Astrocyte of the hippocampus (primary cell): ENCODE results near the gene RBP4.

Source experiments
- DNase-seq: peaks from one replicate; pipeline ENCODE4 v3.0.0; 2011; ENCODE audit warnings: low read depth, low spot score

RBP4 gene

DNA sequence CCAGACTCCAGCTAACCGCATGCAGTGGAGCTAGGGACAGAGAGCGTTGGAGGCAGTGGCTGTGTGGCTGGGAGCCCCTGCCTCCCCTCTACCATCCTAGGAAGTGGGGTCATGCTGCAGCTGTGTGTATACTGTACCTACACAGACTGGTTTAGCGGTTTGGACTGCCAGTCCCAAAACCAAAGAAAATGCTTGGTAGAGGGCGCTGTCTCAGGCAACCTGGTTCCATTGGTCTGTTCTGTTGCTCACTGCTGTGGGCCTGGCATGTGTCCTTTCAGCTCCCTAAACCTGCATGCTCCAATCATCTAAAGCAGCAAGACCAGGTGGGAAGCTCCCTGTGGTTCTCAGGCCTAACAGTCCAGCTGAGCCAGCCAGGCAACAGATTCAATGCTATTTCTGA, 4.5 kb downstream of the RBP4 start:
- no peak for DNase-seq

GRCh38 chr10:93595378-93596161, 5.5 kb downstream of the RBP4 start:
- peak; percentile 16 for DNase-seq

DNA sequence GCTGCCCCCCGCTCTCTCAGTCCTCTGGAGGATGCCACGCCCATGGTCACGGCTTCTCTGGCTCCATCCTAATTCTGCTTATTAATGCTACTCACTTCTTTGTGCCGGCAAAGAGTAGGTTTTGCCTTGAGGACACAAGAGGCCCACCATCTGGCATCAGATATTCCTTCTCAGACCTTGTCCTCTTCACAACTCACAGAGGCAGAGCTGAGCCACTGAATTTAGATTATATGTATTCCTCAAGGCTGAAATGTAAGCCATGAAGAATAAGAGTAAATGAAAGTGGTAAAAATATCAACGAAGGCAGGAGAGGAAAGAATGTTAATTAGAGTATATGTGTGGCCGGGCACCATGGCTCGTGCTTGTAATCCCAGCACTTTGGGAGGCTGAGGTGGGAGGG, 6.5 kb downstream of the RBP4 start:
- DNase-seq: no peak

- DNase-seq: no peak
Measured at GRCh38 chr10:93593749-93594148, 7.3 kb downstream of the RBP4 start.

- DNase-seq: no peak
Measured at GRCh38 chr10:93593254-93593653, 7.8 kb downstream of the RBP4 start.

GRCh38 chr10:93591065-93591808, 9.8 kb downstream of the RBP4 start:
- DNase-seq: no peak

DNA sequence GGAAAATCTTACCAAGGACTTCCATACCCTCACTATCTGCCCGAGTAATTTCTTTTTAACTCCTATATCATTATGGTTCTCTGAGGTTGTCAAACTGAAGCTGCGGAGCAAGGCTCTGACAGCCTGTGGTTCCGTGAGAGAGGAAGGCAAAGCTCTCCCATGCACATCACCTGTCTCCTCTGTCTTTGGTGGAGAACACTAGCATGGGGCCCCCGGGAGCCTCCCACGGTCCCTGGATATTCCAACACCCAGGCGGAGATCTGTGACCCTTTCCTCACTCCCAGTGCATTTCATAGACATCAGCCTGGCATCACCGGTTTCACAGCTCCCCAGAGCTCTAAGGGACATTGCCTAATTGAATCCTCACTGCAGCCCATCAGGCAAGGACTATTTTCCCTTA, 10.4 kb downstream of the RBP4 start:
- no peak for DNase-seq

DNA sequence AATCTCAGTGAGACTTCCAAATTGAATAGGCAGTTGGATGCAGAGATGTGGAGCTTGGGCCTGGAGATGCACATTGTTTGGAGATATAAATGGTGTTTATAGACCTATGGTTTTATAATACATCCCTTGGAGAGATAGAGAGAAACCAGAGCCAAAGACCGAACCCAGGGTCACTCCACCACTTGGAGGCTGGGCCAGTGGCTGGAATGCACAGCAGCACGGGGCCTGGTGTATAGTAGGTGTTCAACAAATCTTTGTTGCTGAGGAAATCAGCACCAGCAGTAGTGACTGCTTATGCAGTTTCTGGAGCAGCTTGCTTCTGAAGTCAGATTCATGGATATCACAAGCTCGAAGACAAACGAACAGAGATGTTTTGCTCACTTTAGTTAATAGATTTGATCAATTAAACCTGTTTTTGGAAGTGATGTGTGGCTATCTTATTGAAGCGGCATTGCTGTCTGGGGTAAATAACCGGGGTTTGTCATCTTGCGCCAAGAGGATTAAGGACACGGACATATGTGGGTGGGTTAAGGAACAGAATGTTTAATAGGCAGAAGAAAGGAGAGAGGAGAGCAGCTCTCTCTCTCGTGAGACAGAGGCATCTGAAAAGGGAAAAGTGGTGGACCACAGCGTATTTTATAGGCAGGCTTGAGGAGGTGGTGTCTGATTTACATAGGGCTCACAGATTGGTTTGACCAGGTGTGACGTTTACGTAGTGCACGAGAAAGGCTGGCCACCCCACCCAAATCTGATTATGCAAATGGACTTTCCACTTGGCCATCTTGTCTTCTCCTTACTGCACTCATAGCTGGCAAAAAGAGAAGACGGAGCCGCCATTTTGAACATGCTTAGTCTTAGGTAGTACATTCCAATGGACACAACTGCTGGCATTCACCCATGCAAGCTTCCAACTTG, 11.1 kb downstream of the RBP4 start:
- DNase-seq: no peak

- DNase-seq: no peak
Measured at GRCh38 chr10:93584445-93584844, 16.6 kb downstream of the RBP4 start.

DNA sequence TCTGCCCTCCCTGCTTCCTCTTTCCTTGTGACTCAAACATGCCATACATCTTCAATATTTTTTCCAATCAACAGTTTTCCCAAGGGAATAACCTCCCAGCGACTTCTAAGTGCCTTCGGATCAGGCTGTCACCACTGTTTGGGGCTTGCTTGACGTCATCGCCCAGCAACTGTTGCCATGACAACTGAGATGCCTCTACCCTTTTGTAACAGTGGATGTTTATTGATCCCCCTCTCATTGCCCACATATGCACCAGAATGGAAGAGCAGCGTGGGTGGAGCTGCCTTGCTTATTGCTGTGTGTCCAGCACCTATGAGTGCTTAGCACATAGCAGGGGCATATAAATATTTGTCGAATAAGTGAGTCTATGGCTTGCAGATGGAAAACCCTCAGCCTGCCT, 20.2 kb downstream of the RBP4 start:
- DNase-seq: peak; percentile 48

GRCh38 chr10:93579985-93580711, 20.9 kb downstream of the RBP4 start:
- no peak for DNase-seq

DNA sequence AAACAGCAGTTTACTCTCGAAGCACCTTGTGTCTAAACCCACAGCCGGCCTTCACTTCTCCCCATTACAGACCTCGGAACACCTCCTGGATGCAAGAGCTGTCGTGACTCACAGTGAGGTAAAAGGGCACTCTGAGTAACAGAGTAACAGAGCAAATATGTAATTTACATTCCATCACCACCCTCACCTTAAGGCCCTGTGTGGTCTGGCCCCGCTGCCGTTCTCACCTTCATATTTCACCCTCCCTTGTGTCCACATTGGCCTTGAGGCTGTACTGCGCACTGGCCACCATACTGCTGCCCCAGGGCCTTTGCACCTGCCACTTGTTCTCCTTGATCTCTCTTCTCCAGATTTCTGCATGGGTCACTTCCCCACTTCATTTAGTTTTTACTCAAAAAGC, 21.9 kb downstream of the RBP4 start:
- no peak for DNase-seq

DNA sequence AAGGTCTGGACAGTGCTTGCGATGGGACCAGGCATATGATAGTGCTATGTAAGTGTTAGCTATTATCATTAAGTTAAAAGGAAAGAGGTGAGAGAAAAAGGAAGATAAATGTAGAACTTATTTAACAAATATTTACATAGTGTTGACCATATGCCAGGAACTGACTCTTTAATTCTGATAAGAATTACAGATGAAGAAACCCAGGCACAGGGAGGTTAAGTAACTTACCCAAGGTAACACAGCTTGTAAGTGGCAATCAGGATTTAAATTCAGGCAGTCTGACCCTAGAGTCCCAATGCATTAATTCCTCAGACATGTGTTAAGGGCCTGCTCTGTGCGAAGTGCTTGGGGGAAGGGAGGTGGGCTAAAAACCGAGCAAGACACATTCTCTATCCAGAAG, 23.5 kb downstream of the RBP4 start:
- no peak for DNase-seq

DNA sequence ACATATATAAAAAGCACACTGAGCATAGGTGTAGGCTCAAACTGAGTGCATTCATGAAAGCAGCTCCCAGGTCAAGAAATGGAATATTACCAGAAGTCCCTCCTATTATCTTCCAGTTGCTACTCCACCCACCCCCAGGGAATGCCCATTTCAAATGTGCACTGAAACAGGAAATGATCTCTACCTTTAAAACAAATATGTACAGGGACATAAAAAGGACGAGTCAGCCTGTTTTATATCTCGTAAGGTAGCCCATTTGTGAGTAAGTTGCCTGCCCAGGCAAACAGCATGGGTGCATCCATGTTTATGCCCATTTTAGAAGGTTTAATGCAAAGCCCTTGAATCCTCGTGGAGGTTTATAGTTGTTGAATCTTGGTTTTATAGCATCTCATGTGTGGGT, 24.1 kb downstream of the RBP4 start:
- no peak for DNase-seq

- no peak for DNase-seq
Measured at GRCh38 chr10:93573924-93574323, 27.1 kb downstream of the RBP4 start.

DNA sequence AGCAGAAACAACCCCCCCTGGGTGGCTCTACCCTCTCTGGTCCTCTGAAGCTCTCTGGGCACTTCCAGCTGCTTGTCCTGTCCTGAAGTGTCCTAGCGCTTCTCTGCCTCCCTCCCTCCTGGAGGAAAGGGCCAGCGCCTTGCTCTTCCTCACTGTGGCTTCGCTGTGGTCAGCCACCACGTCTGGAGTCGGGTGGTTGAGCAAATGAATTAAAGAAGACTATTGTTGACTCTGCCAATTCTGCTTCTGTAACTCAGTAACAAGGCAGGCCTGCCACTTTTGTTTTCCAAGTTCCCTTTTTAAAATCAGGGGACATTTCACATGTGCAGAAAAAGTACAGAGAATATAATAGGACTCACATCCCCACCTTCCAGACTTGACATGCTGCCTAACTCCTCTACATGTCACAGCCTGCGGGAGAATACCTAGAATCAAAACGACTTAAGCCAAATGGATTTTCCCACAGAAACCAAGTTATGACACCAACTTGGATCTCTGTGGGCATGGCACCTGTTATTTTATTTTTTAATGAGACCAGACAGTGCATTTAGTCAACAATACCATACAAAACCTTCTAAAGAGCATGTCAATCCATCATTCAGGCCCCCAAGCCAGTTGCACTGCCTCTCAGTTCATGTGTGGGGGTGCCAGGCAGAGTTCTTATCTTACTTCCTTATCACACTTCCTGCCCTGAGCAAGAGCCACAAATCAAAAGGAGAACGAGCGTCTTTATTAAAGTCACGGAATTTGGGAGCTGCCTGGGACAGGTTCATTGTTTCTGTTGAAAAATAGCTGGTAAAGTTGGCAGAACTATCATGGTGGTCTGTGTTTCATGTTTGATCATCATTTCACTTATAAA, 27.8 kb downstream of the RBP4 start:
- DNase-seq: no peak

DNA sequence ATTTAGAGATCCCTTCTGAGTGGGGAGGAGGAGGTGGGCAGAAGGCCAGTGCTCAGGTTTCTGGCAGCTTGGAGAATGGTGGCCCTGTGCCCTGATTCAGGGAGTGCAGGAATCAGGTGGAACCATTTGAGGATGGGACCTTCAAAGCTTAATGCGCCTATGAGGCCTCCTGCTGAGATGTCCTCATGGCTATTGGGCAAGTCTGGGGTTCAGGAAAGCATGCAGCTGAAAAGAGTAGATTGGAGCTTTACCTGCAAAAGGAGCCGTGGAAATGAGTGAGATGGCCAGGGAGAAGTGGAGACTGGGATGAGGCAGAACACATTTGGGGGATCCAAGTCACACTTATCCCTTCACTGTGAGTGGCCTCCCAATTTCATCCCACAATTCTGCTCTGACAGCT, 28.4 kb downstream of the RBP4 start:
- no peak for DNase-seq

- no peak for DNase-seq
Measured at GRCh38 chr10:93570383-93570782, 30.7 kb downstream of the RBP4 start.

GRCh38 chr10:93568105-93568390, 33.0 kb downstream of the RBP4 start:
- peak; percentile 8 for DNase-seq

DNA sequence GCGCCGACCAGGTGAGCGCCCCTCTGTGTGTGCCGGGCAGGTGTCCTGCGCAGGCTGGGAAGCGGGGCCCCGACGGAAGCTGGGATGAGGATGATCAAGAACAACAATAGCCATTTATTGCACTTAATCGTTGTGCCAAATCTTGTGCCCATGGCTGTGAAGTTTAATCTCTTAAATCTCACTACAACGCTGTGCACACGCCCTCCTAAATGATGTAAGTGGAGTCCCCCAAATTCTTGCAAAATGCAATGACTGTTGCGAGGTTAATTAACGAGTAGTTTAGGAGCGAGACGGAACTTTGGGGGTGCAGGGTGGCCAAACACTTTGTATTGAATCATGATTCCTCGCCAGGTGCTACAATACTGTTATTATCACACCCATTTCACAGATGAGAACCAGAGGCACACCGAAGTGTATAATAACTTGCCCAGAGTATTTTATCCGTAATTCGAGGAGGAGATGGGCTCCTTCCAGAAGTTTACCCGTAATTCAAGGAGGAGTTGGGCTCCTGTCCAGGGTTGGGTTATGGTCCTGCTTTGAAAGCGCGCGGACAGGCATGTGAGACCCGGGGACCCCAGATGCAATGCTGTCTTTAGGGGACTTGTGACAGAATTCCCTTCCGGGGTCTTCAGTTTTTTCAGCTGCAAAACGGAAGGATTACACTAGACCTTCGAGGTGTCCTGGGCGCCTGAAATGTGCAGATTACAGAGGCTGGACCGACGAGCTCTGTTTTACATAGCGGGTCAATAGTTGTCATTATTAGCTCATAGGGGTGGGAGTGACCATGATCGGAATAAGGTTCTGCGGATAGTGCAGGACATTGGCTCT, 33.5 kb downstream of the RBP4 start:
- no peak for DNase-seq
